ENCODE results near the gene ABCB11.
"Not testable (repeated sequence)": the region's sequence is repeated elsewhere in the genome, so short reads cannot be mapped to it uniquely, and the experiment has no call there.

- not testable (repeated sequence) for TF ChIP-seq CTCF (conservative IDR thresholded peaks at IDR 0.05; ENCODE audit: low read depth, low read length); EZH2phosphoT487 (IDR thresholded peaks at IDR 0.05; ENCODE audit: borderline replicate concordance, low read length)
Observed at GRCh38 chr2:168870824-168871223, 160.3 kb downstream of the ABCB11 start.
